HCT116 (cell line): Measurements from ENCODE around the gene RXFP2. TPM values are rescaled to one million over a fixed set of nuclear protein-coding genes. Genes with fewer than 3 reads are reported as not detected.

Source experiments
- ATAC-seq: fragments of 200-7000 bp; cut with Tn5 transposase; 2 replicates; pipeline ENCODE4 v1.9.1; 2020; ENCODE audit warnings: mild to moderate bottlenecking, moderate library complexity
- BruUV-seq: library from RNA; stranded (reverse); fragments of 400-500 nt; replicated peaks from 2 replicates; lab custom pipeline; 2021; lab: Mats Ljungman, UMichigan
- CTCF ChIA-PET: fragments of 300-600 bp; sonication (Branson Sonifier 250); formaldehyde crosslinking; loops from one replicate; lab custom pipeline; 2021; ENCODE audit warnings: antibody characterized with exemption; lab: Charles Lee
- POLR2A ChIA-PET: fragments of 300-600, 350-600 bp; sonication (Branson Sonifier 250); formaldehyde crosslinking; loops from one replicate; lab custom pipeline; 2021; ENCODE audit warnings: antibody characterized with exemption; lab: Charles Lee
- RAD21 ChIA-PET, 2 experiments: fragments of 300-600 bp; sonication (Branson Sonifier 250); formaldehyde crosslinking; loops; one replicate each; lab custom pipeline; 2023; ENCODE audit warnings: low total read pairs in 2 of 2; ENCODE audit not compliant: uncharacterized antibody in 2 of 2, unreplicated experiment in 2 of 2, low non-redundant PET in 1 of 2; lab: Charles Lee
- DNase-seq: peaks from one replicate; pipeline ENCODE4 v3.0.0-alpha.2; 2010; ENCODE audit warnings: low read depth, low spot score
- H2AFZ ChIP-seq: fragments of 200-600 bp; shearing (Covaris generic), sonication (generic); 2 replicates; pipeline ENCODE4 v1.6.1; 2017; ENCODE audit warnings: low read depth, mixed run types, mixed read lengths, antibody characterized with exemption, low read length; ENCODE audit not compliant: poor library complexity, severe bottlenecking
- H3K27ac ChIP-seq: 2 replicates; pipeline ENCODE4 v1.5.1; 2012; ENCODE audit warnings: low read depth, low read length
- H3K27me3 ChIP-seq: fragments of 200-600 bp; sonication (generic); 2 replicates; pipeline ENCODE4 v1.6.1; 2016; ENCODE audit warnings: mixed run types, low read length, mixed read lengths; ENCODE audit not compliant: insufficient read depth
- H3K36me3 ChIP-seq, 2 experiments: fragments of 200-500 bp in 1 of 2; fragments of 200-600 bp in 1 of 2; sonication (Bioruptor generic) in 1 of 2; sonication (generic) in 1 of 2; 2 replicates each; pipeline versions ENCODE4 v1.5.1 to v1.6.1; 2014 to 2016; ENCODE audit warnings: low read length in 2 of 2, inconsistent platforms in 1 of 2, mixed read lengths in 1 of 2, mixed run types in 1 of 2; ENCODE audit not compliant: insufficient read depth in 2 of 2, control insufficient read depth in 1 of 2
- H3K4me1 ChIP-seq, 2 experiments: fragments of 200-600 bp in 1 of 2; sonication (generic) in 1 of 2; 2 replicates each; pipeline versions ENCODE4 v1.5.1 to v1.6.1; 2012 to 2017; ENCODE audit warnings: low read length in 2 of 2, inconsistent platforms in 1 of 2, mild to moderate bottlenecking in 1 of 2, mixed read lengths in 1 of 2, mixed run types in 1 of 2, moderate library complexity in 1 of 2; ENCODE audit not compliant: insufficient read depth in 2 of 2, control insufficient read depth in 1 of 2
- H3K4me2 ChIP-seq: fragments of 200-600 bp; sonication (generic); 2 replicates; pipeline ENCODE4 v1.6.1; 2017; ENCODE audit warnings: mixed run types, low read length, mixed read lengths
- H3K4me3 ChIP-seq, 2 experiments: fragments of 200-600 bp in 1 of 2; sonication (generic) in 1 of 2; replicated peaks in 1 of 2; 2 replicates each; pipeline ENCODE4 v1.5.1; 2011 to 2016; ENCODE audit warnings: low read length in 2 of 2, control low read depth in 1 of 2, low read depth in 1 of 2, mild to moderate bottlenecking in 1 of 2, mixed read lengths in 1 of 2, mixed run types in 1 of 2
- H3K79me2 ChIP-seq: fragments of 200-600 bp; sonication (generic); 2 replicates; pipeline ENCODE4 v1.6.1; 2017; ENCODE audit warnings: mild to moderate bottlenecking, mixed run types, low read length, moderate library complexity, mixed read lengths; ENCODE audit not compliant: insufficient read depth
- H3K9ac ChIP-seq: fragments of 200-600 bp; sonication (generic); 2 replicates; pipeline ENCODE4 v1.6.1; 2016; ENCODE audit warnings: low read length, mixed read lengths
- H3K9me2 ChIP-seq: fragments of 200-600 bp; sonication (generic), shearing (Covaris generic); 2 replicates; pipeline ENCODE4 v1.6.1; 2017; ENCODE audit warnings: mixed run types, mild to moderate bottlenecking, moderate library complexity; ENCODE audit not compliant: insufficient read depth
- H3K9me3 ChIP-seq, 2 experiments: fragments of 200-500 bp in 1 of 2; fragments of 200-600 bp in 1 of 2; sonication (Bioruptor generic) in 1 of 2; sonication (generic) in 1 of 2; 2 replicates each; pipeline ENCODE4 v1.6.1; 2014 to 2017; ENCODE audit warnings: low read length in 2 of 2, mixed read lengths in 2 of 2, inconsistent platforms in 1 of 2, low read depth in 1 of 2, mild to moderate bottlenecking in 1 of 2, mixed run types in 1 of 2, moderate library complexity in 1 of 2; ENCODE audit not compliant: control insufficient read depth in 1 of 2, insufficient read depth in 1 of 2
- H4K20me1 ChIP-seq: fragments of 200-600 bp; sonication (generic), shearing (Covaris generic); 2 replicates; pipeline ENCODE4 v1.6.1; 2017; ENCODE audit warnings: mixed run types, mild to moderate bottlenecking, moderate library complexity; ENCODE audit not compliant: insufficient read depth
- CEBPB ChIP-seq: IDR thresholded peaks from 2 replicates; pipeline ENCODE4 v1.6.1; 2012; ENCODE audit warnings: low read depth
- EGR1 ChIP-seq: IDR thresholded peaks from 2 replicates; pipeline ENCODE4 v1.6.1; 2012; ENCODE audit warnings: low read depth
- EZH2 ChIP-seq: fragments of 200-600 bp; sonication (generic); IDR thresholded peaks from 2 replicates; pipeline ENCODE4 v1.6.1; 2017; ENCODE audit warnings: antibody characterized with exemption, mixed run types
- FOSL1 ChIP-seq: IDR thresholded peaks from 2 replicates; pipeline ENCODE4 v1.6.1; 2012; ENCODE audit warnings: low read depth
- JUND ChIP-seq: IDR thresholded peaks from 2 replicates; pipeline ENCODE4 v1.6.1; 2012
- POLR2AphosphoS5 ChIP-seq: IDR thresholded peaks from 2 replicates; pipeline ENCODE4 v1.6.1; 2011; ENCODE audit warnings: mild to moderate bottlenecking, low read depth, low read length, moderate library complexity
- RAD21 ChIP-seq: IDR thresholded peaks from 2 replicates; pipeline ENCODE4 v1.6.1; 2012; ENCODE audit warnings: low read depth, mild to moderate bottlenecking
- REST ChIP-seq: IDR thresholded peaks from 2 replicates; pipeline ENCODE4 v1.6.1; 2012; ENCODE audit warnings: low read depth
- SP1 ChIP-seq: IDR thresholded peaks from 2 replicates; pipeline ENCODE4 v1.6.1; 2012; ENCODE audit warnings: low read depth
- SRF ChIP-seq: IDR thresholded peaks from 2 replicates; pipeline ENCODE4 v1.6.1; 2012; ENCODE audit warnings: low read depth
- YY1 ChIP-seq: IDR thresholded peaks from 2 replicates; pipeline ENCODE4 v1.6.1; 2011; ENCODE audit warnings: low read length, low read depth, moderate library complexity, mild to moderate bottlenecking; ENCODE audit not compliant: insufficient replicate concordance; ENCODE audit errors: extremely low read depth
- ZNF274 ChIP-seq: fragments of 200-500 bp; sonication (Bioruptor generic); IDR thresholded peaks from 2 replicates; pipeline ENCODE4 v1.6.1; 2014; ENCODE audit warnings: mild to moderate bottlenecking, low read depth, low read length, inconsistent platforms
- intact Hi-C: fragments of 100-400 bp; cut with micrococcal nuclease; formaldehyde crosslinking; loops from 2 replicates; pipeline ENCODE4 v1.10.0; 2022
- total RNA-seq: library from RNA; stranded (reverse); gene quantifications from one replicate; pipeline ENCODE4 v1.2.1, GENCODE V29; 2021; ENCODE audit not compliant: unreplicated experiment
- TF ChIP-seq, protein P1 (sequence below): IDR thresholded peaks from 2 replicates; pipeline ENCODE4 v1.6.1; 2012

RXFP2 gene
- total RNA-seq, 1 experiment from 2014 or later: not detected

- no peaks in the 10 kb centered on the region for H4K20me1 ChIP-seq
- no peak overlapping the region for H3K4me3 ChIP-seq
- no peak overlapping the region for H3K9ac ChIP-seq
- ATAC-seq (no peak), DNase-seq (no peak)
- H3K36me3 ChIP-seq: no peaks in the 10 kb centered on the region
- H3K9me2 ChIP-seq: no peaks in the 10 kb centered on the region
- H3K4me2 ChIP-seq: no peak overlapping the region
- no peaks in the 10 kb centered on the region for H3K79me2 ChIP-seq
- no peaks in the 10 kb centered on the region for H3K9me3 ChIP-seq
- intact Hi-C loops: no loop called here
- no peak overlapping the region for H3K27ac ChIP-seq
- no peak overlapping the region for H2AFZ ChIP-seq
- CTCF ChIA-PET: no interaction called here
- TF ChIP-seq EGR1: no peak
- no peak for TF ChIP-seq EZH2
- TF ChIP-seq ZNF274: no peak
- TF ChIP-seq RAD21: no peak
- no peak for TF ChIP-seq FOSL1
- TF ChIP-seq SRF: no peak
- TF ChIP-seq, protein P1, sequence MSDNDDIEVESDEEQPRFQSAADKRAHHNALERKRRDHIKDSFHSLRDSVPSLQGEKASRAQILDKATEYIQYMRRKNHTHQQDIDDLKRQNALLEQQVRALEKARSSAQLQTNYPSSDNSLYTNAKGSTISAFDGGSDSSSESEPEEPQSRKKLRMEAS: no peak
- no peak for TF ChIP-seq JUND
- TF ChIP-seq POLR2AphosphoS5: no peak
- no peak for TF ChIP-seq YY1
- TF ChIP-seq CEBPB: no peak
- no peak for TF ChIP-seq SP1
- TF ChIP-seq REST: no peak
- H3K27me3 ChIP-seq: peaks cover 29% of the 10 kb centered on the region
- POLR2A ChIA-PET: no interaction called here
- no peaks in the 10 kb centered on the region for H3K4me1 ChIP-seq
- RAD21 ChIA-PET: no interaction called here
- no TSS peak for BruUV-seq
Observed at GRCh38 chr13:31794452-31794851, 55.1 kb downstream of the RXFP2 start.
